HepG2 (cell line): ENCODE data around the gene DENND2A. TPM values are rescaled to one million over a fixed set of nuclear protein-coding genes. Genes with fewer than 3 reads are reported as not detected.

Source experiments
- ATF1 ChIP-seq: IDR thresholded peaks from 2 replicates; pipeline ENCODE4 v1.6.1; 2016; ENCODE audit warnings: mild to moderate bottlenecking, control low read depth
- FOXK2 ChIP-seq: fragments of 450-650 bp; IDR thresholded peaks from 2 replicates; pipeline ENCODE4 v1.6.1; 2016
- GATAD2A ChIP-seq: IDR thresholded peaks from 2 replicates; pipeline ENCODE4 v1.6.1; 2016
- NR2F6 ChIP-seq, 2 experiments: IDR thresholded peaks; 2 replicates each; pipeline ENCODE4 v1.6.1; 2016; ENCODE audit warnings: antibody characterized with exemption in 1 of 2, mild to moderate bottlenecking in 1 of 2
- ONECUT2 ChIP-seq: sonication (generic); formaldehyde crosslinking; IDR thresholded peaks from 2 replicates; pipeline ENCODE4 v1.4.0; 2020; ENCODE audit warnings: missing genetic modification reagents
- SNAPC2 ChIP-seq: sonication (generic); formaldehyde crosslinking; IDR thresholded peaks from 2 replicates; pipeline ENCODE4 v1.8.1; 2022; ENCODE audit warnings: mild to moderate bottlenecking, missing genetic modification reagents
- SOX6 ChIP-seq, 2 experiments: fragments of 450-650 bp in 1 of 2; sonication (generic) in 1 of 2; formaldehyde crosslinking in 1 of 2; IDR thresholded peaks; 2 replicates each; pipeline versions ENCODE4 v1.4.0 to v1.6.1; 2017 to 2020; ENCODE audit warnings: antibody characterized with exemption in 1 of 2, mild to moderate bottlenecking in 1 of 2, missing genetic modification reagents in 1 of 2
- TCF7 ChIP-seq: sonication (generic); IDR thresholded peaks from 2 replicates; pipeline ENCODE4 v1.6.1; 2016; ENCODE audit warnings: antibody characterized with exemption, low read depth
- TEAD3 ChIP-seq: optimal IDR thresholded peaks from 2 replicates; pipeline ENCODE3; 2016; ENCODE audit warnings: borderline replicate concordance
- THRA ChIP-seq: sonication (generic); formaldehyde crosslinking; IDR thresholded peaks from 2 replicates; pipeline ENCODE4 v1.4.0; 2020; ENCODE audit warnings: missing genetic modification reagents, borderline replicate concordance
- ZGPAT ChIP-seq: IDR thresholded peaks from 2 replicates; pipeline ENCODE4 v1.6.1; 2016; ENCODE audit warnings: mild to moderate bottlenecking
- ZNF605 ChIP-seq: sonication (generic); formaldehyde crosslinking; IDR thresholded peaks from 2 replicates; pipeline ENCODE4 v1.8.0; 2022; ENCODE audit warnings: mild to moderate bottlenecking, missing genetic modification reagents
- ZNF644 ChIP-seq: IDR thresholded peaks from 2 replicates; pipeline ENCODE4 v1.6.1; 2016; ENCODE audit warnings: low read depth
- ZNF691 ChIP-seq: sonication (generic); formaldehyde crosslinking; IDR thresholded peaks from 2 replicates; pipeline ENCODE4 v1.4.0; 2020; ENCODE audit warnings: missing genetic modification reagents, low read depth, mild to moderate bottlenecking, borderline replicate concordance
- ZNF766 ChIP-seq: sonication (generic); formaldehyde crosslinking; IDR thresholded peaks from 2 replicates; pipeline ENCODE4 v1.5.0; 2020; ENCODE audit warnings: missing genetic modification reagents, borderline replicate concordance
- polyA plus RNA-seq, 8 experiments: library from polyadenylated mRNA; depleted of rRNA in 3 of 8; stranded (reverse) in 7 of 8; unstranded in 1 of 8; fragments of >200 nt; fragmentation: Illumina TruSeq in 4 of 8; extraction: Trizol in 4 of 8; gene quantifications; 2 replicates each; pipeline versions ENCODE4 v1.2.1 to v1.2.3, GENCODE V29; 2011 to 2016; ENCODE audit warnings: low read depth in 4 of 8, missing spikeins in 1 of 8, mixed read lengths in 1 of 8; ENCODE audit not compliant: insufficient read depth in 1 of 8
- total RNA-seq, 5 experiments: library from RNA; depleted of rRNA; stranded (reverse); fragments of >200 nt; fragmentation: Illumina TruSeq; extraction: Trizol; gene quantifications; 2 replicates each; pipeline ENCODE4 v1.2.3, GENCODE V29; 2016; ENCODE audit warnings: low read depth in 1 of 5
- TF ChIP-seq, protein P1 (sequence below): sonication (generic); formaldehyde crosslinking; IDR thresholded peaks from 2 replicates; pipeline ENCODE4 v1.4.0; 2020; ENCODE audit warnings: missing genetic modification reagents
- TF ChIP-seq, protein P2 (sequence below): fragments of 450-650 bp; IDR thresholded peaks from 2 replicates; pipeline ENCODE4 v1.6.1; 2016
- TF ChIP-seq, protein P3 (sequence below): sonication (generic); formaldehyde crosslinking; IDR thresholded peaks from 2 replicates; pipeline ENCODE4 v1.4.0; 2020; ENCODE audit warnings: missing genetic modification reagents, mild to moderate bottlenecking, borderline replicate concordance

DENND2A gene
- total and polyA plus RNA-seq, 2 of the 13 experiments (the other 11 are each of a cell fraction or from before 2014, with no cell fraction given), result not detected

GRCh38 chr7:140551355-140552239 lies 89.0 kb downstream of the DENND2A start (continued):
- TF ChIP-seq ZNF691 (CRISPR knock-in tag) (no peak), SNAPC2 (0 out of 2 replicates have a peak, but pooled peaks have one; percentile 28), ZNF644 (no peak), GATAD2A (peak; percentile 66), THRA (CRISPR knock-in tag) (no peak), ONECUT2 (CRISPR knock-in tag) (no peak), FOXK2 (no peak), ATF1 (CRISPR knock-in tag) (no peak), ZNF605 (CRISPR knock-in tag) (no peak), TCF7 (peak; percentile 40; the same call in 1 of the 2 replicates), NR2F6 (IDR thresholded peaks at IDR 0.05) (peak; percentile 58; the same call in 1 of the 2 replicates), NR2F6 (CRISPR knock-in tag; IDR thresholded peaks at IDR 0.05) (peak; percentile 68), TEAD3 (CRISPR knock-in tag) (no peak), ZGPAT (CRISPR knock-in tag) (no peak), SOX6 (IDR thresholded peaks at IDR 0.05) (no peak), SOX6 (CRISPR knock-in tag; IDR thresholded peaks at IDR 0.05) (peak; percentile 52; the same call in 1 of the 2 replicates), ZNF766 (CRISPR knock-in tag) (no peak)
- TF ChIP-seq, protein P1, sequence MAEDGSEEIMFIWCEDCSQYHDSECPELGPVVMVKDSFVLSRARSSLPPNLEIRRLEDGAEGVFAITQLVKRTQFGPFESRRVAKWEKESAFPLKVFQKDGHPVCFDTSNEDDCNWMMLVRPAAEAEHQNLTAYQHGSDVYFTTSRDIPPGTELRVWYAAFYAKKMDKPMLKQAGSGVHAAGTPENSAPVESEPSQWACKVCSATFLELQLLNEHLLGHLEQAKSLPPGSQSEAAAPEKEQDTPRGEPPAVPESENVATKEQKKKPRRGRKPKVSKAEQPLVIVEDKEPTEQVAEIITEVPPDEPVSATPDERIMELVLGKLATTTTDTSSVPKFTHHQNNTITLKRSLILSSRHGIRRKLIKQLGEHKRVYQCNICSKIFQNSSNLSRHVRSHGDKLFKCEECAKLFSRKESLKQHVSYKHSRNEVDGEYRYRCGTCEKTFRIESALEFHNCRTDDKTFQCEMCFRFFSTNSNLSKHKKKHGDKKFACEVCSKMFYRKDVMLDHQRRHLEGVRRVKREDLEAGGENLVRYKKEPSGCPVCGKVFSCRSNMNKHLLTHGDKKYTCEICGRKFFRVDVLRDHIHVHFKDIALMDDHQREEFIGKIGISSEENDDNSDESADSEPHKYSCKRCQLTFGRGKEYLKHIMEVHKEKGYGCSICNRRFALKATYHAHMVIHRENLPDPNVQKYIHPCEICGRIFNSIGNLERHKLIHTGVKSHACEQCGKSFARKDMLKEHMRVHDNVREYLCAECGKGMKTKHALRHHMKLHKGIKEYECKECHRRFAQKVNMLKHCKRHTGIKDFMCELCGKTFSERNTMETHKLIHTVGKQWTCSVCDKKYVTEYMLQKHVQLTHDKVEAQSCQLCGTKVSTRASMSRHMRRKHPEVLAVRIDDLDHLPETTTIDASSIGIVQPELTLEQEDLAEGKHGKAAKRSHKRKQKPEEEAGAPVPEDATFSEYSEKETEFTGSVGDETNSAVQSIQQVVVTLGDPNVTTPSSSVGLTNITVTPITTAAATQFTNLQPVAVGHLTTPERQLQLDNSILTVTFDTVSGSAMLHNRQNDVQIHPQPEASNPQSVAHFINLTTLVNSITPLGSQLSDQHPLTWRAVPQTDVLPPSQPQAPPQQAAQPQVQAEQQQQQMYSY (CRISPR knock-in tag), result no peak
- TF ChIP-seq, protein P2, sequence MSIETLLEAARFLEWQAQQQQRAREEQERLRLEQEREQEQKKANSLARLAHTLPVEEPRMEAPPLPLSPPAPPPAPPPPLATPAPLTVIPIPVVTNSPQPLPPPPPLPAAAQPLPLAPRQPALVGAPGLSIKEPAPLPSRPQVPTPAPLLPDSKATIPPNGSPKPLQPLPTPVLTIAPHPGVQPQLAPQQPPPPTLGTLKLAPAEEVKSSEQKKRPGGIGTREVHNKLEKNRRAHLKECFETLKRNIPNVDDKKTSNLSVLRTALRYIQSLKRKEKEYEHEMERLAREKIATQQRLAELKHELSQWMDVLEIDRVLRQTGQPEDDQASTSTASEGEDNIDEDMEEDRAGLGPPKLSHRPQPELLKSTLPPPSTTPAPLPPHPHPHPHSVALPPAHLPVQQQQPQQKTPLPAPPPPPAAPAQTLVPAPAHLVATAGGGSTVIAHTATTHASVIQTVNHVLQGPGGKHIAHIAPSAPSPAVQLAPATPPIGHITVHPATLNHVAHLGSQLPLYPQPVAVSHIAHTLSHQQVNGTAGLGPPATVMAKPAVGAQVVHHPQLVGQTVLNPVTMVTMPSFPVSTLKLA, result 0 out of 2 replicates have a peak, but pooled peaks have one; percentile 16
- TF ChIP-seq, protein P3, sequence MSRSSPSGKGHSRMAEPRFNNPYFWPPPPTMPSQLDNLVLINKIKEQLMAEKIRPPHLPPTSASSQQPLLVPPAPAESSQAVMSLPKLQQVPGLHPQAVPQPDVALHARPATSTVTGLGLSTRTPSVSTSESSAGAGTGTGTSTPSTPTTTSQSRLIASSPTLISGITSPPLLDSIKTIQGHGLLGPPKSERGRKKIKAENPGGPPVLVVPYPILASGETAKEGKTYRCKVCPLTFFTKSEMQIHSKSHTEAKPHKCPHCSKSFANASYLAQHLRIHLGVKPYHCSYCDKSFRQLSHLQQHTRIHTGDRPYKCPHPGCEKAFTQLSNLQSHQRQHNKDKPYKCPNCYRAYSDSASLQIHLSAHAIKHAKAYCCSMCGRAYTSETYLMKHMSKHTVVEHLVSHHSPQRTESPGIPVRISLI (CRISPR knock-in tag), result no peak
